Germinal center (tissue), 1 donor: Measurements from ENCODE around the gene VSTM2L.

Source experiments
- DNase-seq: peaks from one replicate; pipeline ENCODE4 v3.0.0; 2012; ENCODE audit warnings: mixed read lengths, low spot score

VSTM2L gene

DNA sequence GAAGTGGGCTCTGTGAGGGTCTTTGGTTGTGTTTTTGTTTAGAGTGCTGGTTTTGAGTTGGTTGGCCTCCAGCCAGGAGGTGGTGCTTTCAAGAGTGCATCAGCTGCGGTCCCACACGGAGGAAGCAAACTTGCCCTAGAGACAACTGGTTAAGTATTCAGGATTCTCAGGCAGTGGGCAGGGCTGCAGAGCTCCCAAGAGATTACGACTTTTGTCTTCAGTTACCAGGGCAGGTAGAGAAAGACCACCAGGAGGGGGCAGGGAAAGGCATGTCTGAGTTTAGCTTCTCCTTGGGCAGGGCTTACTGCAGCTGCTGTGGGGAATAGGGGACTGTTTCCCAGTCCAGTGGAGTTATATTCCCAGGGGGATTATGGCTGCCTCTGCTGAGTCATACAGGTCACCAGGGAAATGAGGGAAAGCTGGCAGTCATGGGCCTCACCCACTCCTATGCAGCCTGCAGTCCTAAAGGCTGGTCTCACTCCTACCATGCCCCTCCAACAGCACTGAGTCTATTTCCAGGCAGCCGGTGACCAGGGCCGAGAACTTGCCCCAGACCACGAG is 66.0 kb downstream of the VSTM2L start:
- DNase-seq: no peak

DNA sequence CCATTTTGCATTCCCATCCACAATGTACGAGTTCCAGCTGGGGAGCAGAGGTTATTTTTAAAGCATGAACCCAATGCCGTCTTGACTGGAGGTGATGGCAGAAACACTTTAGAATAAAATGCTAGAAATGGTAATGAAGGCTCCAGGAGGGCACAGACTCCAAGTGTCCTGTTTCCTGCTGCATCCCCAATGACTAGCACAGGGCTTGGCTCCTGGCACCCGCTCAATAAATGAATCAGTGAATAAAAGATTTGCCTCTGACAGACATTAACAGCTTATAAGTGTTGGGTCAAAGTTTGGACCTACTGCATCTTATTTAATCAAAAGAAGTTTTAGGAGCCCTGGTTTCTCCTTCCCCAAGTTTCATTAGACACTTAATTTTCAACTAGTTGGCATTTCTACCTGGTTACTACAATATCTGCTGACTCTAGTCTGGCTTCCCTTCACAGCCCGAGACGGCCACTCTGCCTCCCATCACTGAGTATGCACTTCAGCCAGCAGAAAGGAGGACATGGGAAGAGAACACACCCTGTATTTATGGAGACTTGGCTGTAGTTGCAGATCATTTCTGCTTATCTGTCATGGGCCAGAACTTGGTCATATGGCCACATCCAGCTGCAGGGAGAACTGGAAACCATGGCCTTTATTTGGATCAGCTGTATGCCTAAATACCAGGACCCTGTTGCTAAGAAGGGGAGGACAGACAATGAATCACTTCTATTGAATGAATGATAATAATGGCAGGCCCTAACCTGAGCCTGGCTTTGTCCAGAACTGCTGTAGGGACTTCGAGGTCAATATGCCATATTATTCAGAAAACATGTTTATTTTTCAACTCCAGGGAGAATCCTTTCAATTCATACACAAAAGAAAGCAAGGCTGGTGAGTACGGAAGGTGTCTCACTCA is 67.3 kb downstream of the VSTM2L start:
- no peak for DNase-seq

DNA sequence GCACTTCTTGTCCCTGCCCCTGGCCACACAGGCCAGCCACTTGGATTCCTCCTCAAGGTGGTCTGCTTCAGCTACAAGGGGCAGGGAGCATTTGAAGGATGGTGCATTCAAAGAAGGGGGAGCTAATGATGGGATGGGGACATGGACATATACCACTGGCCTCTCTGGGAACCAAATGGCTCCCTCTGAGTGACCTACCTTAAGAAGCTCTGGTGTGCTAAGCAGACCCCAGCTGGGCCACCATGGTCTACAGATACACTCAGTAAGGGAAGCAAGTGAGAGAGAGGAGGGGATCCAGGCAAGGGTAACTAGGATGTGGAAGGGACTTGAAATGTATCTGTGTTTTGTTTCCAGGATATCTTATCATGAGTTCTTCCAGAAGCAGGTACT is 67.9 kb downstream of the VSTM2L start:
- DNase-seq: no peak

GRCh38 chr20:37971561-37972127 is 68.7 kb downstream of the VSTM2L start:
- no peak for DNase-seq

DNA sequence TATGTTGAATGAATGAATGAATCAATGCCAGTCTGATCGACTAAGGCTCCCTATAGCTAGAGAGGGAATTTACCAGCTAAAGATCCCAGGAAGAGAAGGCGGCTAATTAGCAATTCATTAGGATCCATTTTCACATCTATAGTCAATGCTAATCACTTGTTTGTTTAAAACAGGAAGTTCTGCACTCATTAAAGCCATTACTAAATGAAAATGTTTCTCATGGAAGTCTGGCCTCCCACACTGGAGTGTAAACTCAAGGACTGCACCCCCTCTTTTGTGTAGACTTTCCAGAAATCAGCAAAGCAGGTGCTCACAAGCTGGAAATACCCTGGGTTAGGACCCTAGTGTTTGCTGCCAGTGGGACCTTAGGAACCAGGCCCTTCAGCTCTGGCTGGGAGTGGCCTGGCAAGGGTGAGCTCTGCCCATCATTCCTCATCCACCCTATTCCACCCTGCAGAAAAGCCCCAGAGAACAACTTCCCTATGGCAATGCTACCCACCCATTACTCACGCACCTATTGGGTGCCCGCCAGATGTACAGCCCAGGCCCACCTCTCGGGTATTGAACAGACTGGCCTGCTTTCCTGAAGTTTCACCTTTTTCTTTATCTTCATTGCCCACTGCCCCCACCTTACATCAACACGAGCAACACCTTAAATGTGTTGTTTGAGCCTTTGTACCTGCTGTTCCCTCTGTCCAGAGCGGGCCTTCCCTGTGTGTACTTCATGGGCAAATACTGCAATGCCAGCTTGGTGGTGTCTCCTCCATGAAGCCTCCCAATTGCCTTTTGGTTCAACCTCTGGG is 69.5 kb downstream of the VSTM2L start:
- DNase-seq: no peak

DNA sequence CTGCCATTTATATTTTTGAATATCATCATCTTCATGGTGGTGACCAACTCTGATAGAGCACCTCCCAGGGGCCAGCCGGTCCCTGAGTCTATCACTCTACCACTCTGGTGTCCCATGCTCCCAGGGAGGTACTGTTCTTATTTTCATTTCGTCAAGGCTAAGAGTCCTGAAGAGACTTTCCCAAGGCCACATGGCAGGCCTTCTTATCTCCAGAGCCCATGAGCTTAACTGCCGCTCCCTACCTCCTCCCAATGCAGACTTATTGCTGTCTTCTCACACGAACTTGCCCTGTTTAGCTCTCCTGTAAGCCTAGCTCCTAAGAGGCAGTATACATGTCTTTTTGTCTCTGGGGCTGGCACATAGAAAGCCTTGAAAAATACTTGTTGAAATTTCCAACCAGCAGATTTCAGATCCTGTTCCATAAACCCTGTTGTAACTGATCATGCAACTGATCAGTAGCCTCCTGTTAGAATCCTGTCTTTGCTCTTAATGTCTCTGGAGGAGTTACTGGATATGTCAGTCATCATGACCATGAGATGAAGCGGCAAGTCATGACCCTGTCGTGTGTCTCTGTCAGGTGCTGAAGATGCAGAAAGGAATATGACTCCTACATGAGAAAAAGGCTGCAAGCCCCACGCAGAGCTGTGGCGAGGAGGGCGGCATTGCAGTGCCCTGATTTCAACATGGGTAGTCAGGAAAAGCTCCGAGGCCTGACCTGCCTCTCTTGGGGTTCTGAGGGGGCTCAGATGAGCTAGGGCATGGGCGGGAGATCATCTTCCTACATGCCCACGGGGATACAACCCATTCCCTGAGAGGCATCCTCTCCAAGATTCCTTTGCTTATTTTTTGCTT is 70.4 kb downstream of the VSTM2L start:
- no peak for DNase-seq

GRCh38 chr20:37976887-37977286 is 74.0 kb downstream of the VSTM2L start:
- DNase-seq: no peak

DNA sequence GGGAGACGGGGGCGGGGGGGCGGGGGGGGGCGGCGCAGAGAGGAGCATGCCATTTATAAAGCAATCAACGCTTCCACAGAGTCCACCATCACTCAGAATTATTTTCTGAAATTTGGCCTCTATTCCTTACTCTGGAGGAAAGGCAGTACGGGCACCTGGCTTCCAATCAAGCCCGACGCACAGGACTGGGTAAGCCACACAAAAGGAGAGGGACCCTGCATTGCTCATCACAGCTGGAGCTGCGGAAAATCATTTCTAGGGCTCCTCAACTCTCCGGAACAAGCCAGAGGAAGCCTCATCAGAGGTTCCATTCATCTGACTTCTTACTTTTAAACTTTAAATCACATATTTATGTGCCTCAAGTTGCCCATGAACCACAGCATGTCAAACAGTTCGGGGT is 74.4 kb downstream of the VSTM2L start:
- no peak for DNase-seq

DNA sequence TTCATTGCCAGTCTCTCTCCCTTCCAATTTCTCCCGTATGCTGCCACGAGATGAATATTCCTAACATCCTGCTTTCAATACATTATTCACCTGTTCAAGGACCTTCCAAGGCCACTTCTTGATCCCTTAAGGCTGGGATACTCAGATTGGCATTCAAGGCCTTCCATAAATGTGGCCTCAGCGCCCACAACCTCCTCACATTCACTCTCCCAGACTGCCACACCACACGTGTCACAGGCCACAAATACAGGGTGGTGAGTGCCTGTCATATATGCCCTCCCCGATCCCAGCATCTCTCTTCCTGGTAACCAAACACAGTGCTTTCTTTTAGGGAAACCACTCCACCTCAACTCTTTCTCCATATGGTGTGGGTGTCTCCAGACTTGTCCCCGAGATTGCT is 74.9 kb downstream of the VSTM2L start:
- DNase-seq: no peak

DNA sequence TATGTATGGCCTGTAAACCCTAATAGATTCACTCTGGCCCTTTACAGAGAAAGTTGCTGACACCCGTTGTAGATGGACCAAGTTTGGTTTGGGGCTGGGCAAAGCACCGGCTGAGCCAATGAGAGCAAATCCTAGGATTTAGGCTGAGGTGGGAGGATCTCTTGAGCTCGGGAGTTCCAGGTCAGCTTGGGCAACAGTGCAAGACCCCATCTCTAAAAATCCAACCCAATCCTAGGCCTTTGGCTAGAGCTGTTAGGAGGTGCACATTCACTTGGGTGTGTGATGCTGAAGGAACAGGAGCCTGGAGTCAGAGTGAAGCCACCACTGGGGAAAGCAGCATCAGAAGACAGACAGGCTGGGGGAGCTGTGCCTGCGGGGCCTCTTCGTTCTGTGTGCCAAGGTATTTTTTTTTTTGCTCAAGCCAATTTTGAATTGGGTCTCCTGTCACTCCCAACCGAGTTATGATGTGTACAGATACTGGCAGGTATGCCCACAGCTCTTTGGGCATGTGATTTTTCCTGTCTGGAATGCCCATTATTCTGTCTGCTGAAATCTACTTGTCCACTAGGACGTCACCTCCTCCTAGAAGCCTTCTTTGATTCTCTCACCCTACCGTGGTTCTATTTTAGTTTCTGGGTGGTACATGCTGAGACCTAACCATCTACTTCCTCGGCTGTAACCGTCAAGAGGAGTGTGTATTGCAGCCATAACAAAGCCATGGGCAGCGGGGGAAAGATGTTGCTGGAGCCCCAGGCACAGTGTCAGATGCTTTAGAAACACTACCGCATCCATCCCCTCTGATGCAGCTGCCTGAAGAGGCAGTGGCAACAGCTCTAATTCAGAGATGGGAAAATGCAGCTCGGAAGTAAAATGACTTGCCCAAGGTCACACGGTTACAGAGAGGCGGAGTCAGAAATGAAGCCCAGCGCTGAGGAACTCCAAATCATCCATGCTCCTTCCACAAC is 76.4 kb downstream of the VSTM2L start:
- no peak for DNase-seq

DNA sequence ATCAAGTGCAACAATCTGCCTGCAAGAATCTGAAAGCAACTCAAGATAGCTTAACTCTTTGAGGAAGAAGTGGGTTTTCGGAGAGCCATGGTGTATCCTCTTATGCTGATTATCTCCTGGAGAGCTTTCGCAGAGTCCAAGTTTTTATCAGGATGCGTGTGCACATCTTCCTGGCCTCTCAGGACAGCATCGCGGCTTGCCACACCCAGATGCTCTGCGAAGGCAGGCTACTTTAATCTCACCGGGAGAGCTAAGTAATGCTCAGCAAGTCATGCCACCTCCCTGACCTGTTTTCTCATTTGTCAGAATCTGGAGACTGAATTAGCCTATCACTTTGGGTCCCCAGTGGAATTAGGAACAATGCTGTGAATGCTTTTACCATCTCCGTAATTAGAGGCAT is 77.5 kb downstream of the VSTM2L start:
- DNase-seq: no peak

- DNase-seq: no peak
These were observed 77.9 kb downstream of the VSTM2L start for GRCh38 chr20:37980876-37981275.

GRCh38 chr20:37981568-37981967 is 78.6 kb downstream of the VSTM2L start:
- DNase-seq: no peak

- no peak for DNase-seq
These were observed 80.4 kb downstream of the VSTM2L start for GRCh38 chr20:37983286-37983685.

DNA sequence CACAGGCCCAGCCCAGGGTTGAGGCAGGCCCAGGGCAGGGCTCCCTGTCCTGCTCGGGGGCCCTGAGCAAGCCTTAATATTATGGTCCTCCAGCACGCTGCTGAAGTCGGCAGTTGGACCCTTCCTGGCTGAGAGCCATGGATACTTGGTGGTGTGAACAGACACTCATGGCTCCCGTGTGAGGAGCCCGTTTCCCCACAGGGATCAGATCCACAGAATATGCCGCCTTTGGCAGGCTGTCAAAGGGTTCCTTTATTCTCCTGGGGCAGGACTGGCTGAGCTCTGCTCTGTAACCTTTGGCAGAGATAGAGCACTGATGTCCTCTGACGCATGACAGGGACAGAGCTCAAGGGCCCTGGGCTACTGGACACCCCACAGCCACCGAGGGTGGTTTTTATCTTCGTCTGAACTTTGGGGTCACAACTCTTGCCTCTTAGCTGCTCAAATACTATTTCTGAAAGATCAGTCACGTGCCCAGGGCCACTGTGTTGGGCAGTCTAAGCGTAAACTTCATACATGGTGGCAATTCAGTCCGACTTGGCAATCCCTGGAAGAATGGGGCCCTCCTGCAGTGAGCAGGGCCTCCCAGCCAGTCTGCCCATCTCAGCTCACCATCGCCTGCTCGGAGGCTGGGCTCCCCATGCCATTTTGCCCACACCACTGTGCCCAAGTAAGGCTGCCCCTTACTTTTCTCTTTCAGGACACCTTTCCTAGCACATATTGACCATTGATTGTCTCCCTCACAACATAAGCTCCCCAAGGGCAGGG is 81.3 kb downstream of the VSTM2L start:
- no peak for DNase-seq

DNA sequence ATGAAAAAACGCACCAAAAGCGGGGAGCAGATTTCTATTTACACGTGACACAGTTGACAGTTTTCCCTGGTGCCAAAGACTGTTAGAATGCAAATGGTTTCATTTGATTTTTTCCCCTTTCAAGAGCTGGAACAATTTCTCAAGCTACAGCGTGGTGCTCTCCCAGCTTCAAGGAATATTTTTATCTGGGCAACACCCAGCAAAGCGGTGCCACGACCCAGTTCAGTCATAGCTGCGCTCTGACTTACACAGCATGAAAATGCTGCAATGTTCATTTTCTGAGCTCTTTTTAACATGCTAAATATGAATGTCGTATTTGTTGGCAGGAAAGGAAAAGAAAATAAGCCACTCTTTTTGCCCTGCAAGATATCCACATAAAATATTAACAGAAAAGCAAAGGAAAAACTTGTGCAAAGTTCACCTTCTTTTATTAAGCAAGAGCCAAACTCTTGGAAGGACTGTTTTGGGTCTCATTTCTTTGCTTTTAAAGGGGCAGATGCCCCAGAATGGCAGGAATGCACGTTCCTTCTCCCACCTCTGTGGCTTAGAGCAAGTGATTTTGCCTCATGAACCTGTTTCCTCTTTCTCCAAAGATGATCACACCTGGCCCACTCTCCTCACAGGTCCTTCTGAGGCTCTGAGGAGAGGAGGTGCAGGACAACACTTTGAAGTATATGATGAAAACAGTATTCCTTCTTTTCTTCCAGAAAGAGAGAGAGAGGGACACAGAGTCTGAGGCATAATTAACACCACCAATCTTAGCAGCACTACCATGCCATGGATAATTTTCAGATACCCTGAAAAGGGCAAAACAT is 83.3 kb downstream of the VSTM2L start:
- no peak for DNase-seq

GRCh38 chr20:37986873-37987601 is 84.1 kb downstream of the VSTM2L start:
- no peak for DNase-seq
